Measurements from ENCODE around the gene DHX15.

DNA sequence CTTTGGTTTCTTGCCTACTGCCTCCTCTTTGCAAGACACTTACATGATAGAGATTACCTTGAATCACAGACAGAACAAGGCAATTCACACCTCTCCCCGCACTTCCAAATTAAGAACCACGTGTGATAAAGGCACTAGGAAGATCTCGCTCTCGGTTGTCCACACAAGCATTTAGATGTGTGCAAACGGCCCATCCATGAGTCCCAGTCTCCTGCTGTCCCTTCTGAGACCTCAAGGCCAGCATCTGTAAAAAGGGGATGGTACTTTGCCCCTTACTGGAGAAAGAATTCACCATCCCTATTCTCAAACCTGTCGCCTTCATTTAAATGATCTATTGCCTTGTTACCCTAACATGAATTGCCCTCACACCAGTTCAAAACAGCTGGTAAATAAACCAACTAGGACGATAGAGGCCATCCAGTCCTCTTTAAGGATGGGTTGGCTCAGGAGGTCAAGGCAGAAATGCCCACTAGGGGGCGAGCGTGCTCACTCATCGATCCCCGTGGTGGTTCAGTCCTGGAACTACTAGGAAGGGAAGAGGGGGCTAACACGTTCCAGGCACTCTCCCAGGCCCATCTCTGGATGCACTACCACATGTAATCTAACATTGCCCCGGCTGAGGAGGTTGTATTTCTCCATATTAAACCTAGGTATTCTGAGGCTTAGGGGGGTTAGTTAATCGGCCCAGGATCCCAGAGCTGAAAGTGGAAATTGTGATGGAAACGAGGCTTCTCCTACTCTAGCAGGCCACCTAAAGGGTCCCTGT lies 95.8 kb downstream of the DHX15 start:
- TF ChIP-seq, protein P1, sequence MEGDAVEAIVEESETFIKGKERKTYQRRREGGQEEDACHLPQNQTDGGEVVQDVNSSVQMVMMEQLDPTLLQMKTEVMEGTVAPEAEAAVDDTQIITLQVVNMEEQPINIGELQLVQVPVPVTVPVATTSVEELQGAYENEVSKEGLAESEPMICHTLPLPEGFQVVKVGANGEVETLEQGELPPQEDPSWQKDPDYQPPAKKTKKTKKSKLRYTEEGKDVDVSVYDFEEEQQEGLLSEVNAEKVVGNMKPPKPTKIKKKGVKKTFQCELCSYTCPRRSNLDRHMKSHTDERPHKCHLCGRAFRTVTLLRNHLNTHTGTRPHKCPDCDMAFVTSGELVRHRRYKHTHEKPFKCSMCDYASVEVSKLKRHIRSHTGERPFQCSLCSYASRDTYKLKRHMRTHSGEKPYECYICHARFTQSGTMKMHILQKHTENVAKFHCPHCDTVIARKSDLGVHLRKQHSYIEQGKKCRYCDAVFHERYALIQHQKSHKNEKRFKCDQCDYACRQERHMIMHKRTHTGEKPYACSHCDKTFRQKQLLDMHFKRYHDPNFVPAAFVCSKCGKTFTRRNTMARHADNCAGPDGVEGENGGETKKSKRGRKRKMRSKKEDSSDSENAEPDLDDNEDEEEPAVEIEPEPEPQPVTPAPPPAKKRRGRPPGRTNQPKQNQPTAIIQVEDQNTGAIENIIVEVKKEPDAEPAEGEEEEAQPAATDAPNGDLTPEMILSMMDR (conservative IDR thresholded peaks at IDR 0.05; ENCODE audit: low read depth in 2 of 2), result peak; percentile 98 to 99
- TF ChIP-seq, protein P2, sequence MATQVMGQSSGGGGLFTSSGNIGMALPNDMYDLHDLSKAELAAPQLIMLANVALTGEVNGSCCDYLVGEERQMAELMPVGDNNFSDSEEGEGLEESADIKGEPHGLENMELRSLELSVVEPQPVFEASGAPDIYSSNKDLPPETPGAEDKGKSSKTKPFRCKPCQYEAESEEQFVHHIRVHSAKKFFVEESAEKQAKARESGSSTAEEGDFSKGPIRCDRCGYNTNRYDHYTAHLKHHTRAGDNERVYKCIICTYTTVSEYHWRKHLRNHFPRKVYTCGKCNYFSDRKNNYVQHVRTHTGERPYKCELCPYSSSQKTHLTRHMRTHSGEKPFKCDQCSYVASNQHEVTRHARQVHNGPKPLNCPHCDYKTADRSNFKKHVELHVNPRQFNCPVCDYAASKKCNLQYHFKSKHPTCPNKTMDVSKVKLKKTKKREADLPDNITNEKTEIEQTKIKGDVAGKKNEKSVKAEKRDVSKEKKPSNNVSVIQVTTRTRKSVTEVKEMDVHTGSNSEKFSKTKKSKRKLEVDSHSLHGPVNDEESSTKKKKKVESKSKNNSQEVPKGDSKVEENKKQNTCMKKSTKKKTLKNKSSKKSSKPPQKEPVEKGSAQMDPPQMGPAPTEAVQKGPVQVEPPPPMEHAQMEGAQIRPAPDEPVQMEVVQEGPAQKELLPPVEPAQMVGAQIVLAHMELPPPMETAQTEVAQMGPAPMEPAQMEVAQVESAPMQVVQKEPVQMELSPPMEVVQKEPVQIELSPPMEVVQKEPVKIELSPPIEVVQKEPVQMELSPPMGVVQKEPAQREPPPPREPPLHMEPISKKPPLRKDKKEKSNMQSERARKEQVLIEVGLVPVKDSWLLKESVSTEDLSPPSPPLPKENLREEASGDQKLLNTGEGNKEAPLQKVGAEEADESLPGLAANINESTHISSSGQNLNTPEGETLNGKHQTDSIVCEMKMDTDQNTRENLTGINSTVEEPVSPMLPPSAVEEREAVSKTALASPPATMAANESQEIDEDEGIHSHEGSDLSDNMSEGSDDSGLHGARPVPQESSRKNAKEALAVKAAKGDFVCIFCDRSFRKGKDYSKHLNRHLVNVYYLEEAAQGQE (IDR thresholded peaks at IDR 0.05; ENCODE audit: unreplicated experiment), result no peak
- no peak for TF ChIP-seq EZH2 (IDR thresholded peaks at IDR 0.05; ENCODE audit: low read depth, unreplicated experiment)

Measured in GM23338 (cell line).